ENCODE measurements around the gene SLC39A3.

SLC39A3 gene

GRCh38 chr19:2703077-2703437 is 36.8 kb downstream of the SLC39A3 start:
- DNase-seq (ENCODE audit: low read depth in 2 of 2) = no peak

- peak; percentile 91 to 97 for DNase-seq (ENCODE audit: low read depth in 2 of 2)
Observed at GRCh38 chr19:2702170-2703076, 37.4 kb downstream of the SLC39A3 start, which contains the start of gene GNG7. TSS of gene GNG7 (minus strand) at chr19:2702694. CDS start at chr19:2520688, 182,006 bp downstream.

- DNase-seq (ENCODE audit: low read depth in 2 of 2) = no peak
Observed at GRCh38 chr19:2701361-2702169, 38.3 kb downstream of the SLC39A3 start.

- DNase-seq (ENCODE audit: low read depth in 2 of 2) = no peak
Observed at GRCh38 chr19:2700660-2701360, 39.0 kb downstream of the SLC39A3 start.

- no peak for DNase-seq (ENCODE audit: low read depth in 2 of 2)
Observed at GRCh38 chr19:2699413-2700140, 40.2 kb downstream of the SLC39A3 start.

- DNase-seq (ENCODE audit: low read depth in 2 of 2) = no peak
Observed at GRCh38 chr19:2694196-2694595, 45.6 kb downstream of the SLC39A3 start.

- no peak for DNase-seq (ENCODE audit: low read depth in 2 of 2)
Observed at GRCh38 chr19:2693492-2694160, 46.2 kb downstream of the SLC39A3 start.

- DNase-seq (ENCODE audit: low read depth in 2 of 2) = no peak
Observed at GRCh38 chr19:2691951-2692350, 47.9 kb downstream of the SLC39A3 start.

GRCh38 chr19:2690856-2691255 is 49.0 kb downstream of the SLC39A3 start:
- no peak for DNase-seq (ENCODE audit: low read depth in 2 of 2)

GRCh38 chr19:2686360-2686759 is 53.5 kb downstream of the SLC39A3 start:
- DNase-seq (ENCODE audit: low read depth in 2 of 2) = no peak

- no peak for DNase-seq (ENCODE audit: low read depth in 2 of 2)
Observed at GRCh38 chr19:2685204-2685704, 54.6 kb downstream of the SLC39A3 start.

- DNase-seq (ENCODE audit: low read depth in 2 of 2) = no peak
Observed at GRCh38 chr19:2683430-2684003, 56.3 kb downstream of the SLC39A3 start.

Measured in stimulated activated CD4-positive, alpha-beta T cell treated with anti-CD3 and anti-CD28 coated beads, Interleukin-1b, Interleukin-23, amount 100 ng/mL, for 1 hour (primary cell).